H7 (cell line): Measurements from ENCODE around the gene HDC. TPM values are rescaled to one million over a fixed set of nuclear protein-coding genes. Genes with fewer than 3 reads are reported as not detected.

Experiments used
- DNase-seq: peaks from one replicate; pipeline ENCODE4 v3.0.0; 2012
- H3K27me3 ChIP-seq: 2 replicates; pipeline ENCODE4 v1.6.0; 2011; ENCODE audit warnings: mild to moderate bottlenecking, low read length; ENCODE audit not compliant: control insufficient read depth, insufficient read depth
- H3K36me3 ChIP-seq: replicated peaks from 2 replicates; pipeline ENCODE4 v1.5.1; 2011; ENCODE audit warnings: low read length; ENCODE audit not compliant: control insufficient read depth, insufficient read depth
- H3K4me3 ChIP-seq: 2 replicates; pipeline ENCODE4 v1.5.1; 2011; ENCODE audit warnings: low read depth, mild to moderate bottlenecking, control low read depth, low read length, moderate library complexity; ENCODE audit not compliant: insufficient read depth
- total RNA-seq: library from RNA; depleted of rRNA; stranded (reverse); fragments of >200 nt; shearing (Covaris generic); gene quantifications from 2 replicates; pipeline ENCODE4 v1.2.3, GENCODE V29; 2014; rRNA removed

Gene HDC
- total RNA-seq, 1 experiment from 2014 or later: not detected

GRCh38 chr15:50225057-50225456 lies 40.5 kb downstream of the HDC start:
- DNase-seq: no peak
- no peaks in the 10 kb centered on the region for H3K27me3 ChIP-seq
- no peak overlapping the region for H3K4me3 ChIP-seq
- no peaks in the 10 kb centered on the region for H3K36me3 ChIP-seq

DNA sequence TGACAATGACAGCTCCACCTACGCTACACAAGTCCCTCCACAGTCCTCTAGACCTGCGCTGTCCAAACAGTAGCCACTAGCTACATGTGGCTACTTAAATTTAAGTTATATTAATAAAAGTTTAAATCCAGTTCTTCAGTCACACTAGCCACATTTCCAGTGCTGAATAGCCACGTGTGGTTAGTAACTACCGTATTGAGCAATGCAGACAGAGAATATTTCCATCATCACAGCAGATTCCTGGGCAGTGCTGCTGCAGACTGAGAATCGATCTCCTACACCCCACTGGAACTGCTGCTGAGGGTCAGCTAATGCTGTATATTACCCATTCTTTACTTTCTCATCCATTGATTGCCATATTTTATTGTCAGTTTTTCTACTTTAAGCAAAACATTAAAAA lies 40.9 kb downstream of the HDC start:
- no peaks in the 10 kb centered on the region for H3K36me3 ChIP-seq
- H3K4me3 ChIP-seq: no peak overlapping the region
- H3K27me3 ChIP-seq: no peaks in the 10 kb centered on the region
- no peak for DNase-seq

DNA sequence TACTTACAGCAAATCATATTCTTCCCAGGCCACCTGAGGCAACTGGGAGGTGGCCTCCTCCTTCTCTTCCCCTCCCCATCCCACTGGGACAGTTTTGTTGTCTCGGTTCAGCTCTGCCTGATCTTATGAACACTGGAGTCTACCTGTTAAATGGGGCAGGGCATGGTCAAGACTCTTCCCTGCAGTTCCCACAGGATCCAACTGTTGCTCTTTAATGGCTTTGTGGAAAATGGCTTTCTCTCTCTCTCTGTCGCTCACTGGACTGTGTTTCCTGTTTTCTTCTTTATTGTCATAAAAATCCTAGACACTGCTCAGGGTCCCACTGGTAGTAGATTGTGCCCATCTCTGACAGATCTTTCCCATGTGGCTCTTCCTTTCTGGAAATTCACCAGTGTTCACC lies 43.3 kb downstream of the HDC start:
- Histone ChIP-seq H3K27me3 (no peaks in the 10 kb centered on the region), H3K4me3 (no peak overlapping the region)
- no peak for DNase-seq

DNA sequence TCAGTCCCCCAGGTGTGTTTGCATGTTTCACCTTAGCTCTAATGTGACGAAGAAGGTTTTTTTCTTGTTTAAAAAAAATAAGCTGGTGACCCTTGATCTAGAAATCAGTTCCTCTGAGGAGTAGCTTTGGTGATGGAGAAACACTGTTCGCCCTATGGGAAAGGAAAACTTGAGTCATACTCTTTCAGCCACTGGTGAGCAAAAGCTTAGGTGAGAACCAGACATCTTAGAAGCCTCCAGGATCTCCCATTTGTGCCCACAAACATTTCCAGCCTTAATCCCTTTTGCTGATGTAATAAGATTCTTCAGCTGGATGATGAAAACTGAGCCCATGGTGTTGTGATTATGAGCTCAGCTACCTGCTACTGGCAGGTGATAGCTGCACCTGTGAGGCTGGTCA lies 45.7 kb downstream of the HDC start:
- no peaks in the 10 kb centered on the region for H3K27me3 ChIP-seq
- DNase-seq: no peak
- H3K4me3 ChIP-seq: no peak overlapping the region
- no peaks in the 10 kb centered on the region for H3K36me3 ChIP-seq

More for the DNA sequence above, 43.3 kb downstream of the HDC start:
- H3K36me3 ChIP-seq: no peaks in the 10 kb centered on the region

DNA sequence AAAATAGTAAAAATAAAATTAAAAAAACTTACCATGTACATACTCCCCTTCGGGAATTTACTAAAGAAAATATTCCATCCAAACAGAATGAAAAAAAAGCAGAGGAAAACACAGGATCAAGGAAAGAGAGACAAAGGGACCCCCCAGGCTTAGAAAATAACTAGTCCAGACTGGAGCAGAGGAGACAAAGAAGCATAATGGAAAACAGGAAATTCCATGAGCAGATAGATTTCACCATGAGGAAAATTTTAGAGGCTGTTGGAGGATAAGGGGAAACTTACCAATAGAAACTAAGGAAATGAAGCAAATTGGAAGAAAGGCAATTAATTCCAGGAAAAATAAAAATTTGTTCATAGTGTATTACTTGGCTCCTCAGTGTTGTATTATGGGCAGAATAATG lies 46.8 kb downstream of the HDC start:
- no peak for DNase-seq
- H3K27me3 ChIP-seq: no peaks in the 10 kb centered on the region
- no peak overlapping the region for H3K4me3 ChIP-seq
- H3K36me3 ChIP-seq: no peaks in the 10 kb centered on the region

- H3K27me3 ChIP-seq: no peaks in the 10 kb centered on the region
- no peak for DNase-seq
- H3K36me3 ChIP-seq: no peaks in the 10 kb centered on the region
- H3K4me3 ChIP-seq: no peak overlapping the region
These were observed 47.2 kb downstream of the HDC start for GRCh38 chr15:50218291-50218690.

GRCh38 chr15:50210462-50211157 lies 54.9 kb downstream of the HDC start:
- Histone ChIP-seq H3K36me3 (no peaks in the 10 kb centered on the region), H3K4me3 (no peak overlapping the region), H3K27me3 (no peaks in the 10 kb centered on the region)
- no peak for DNase-seq

- no peak overlapping the region for H3K4me3 ChIP-seq
- no peaks in the 10 kb centered on the region for H3K27me3 ChIP-seq
- no peak for DNase-seq
- H3K36me3 ChIP-seq: no peaks in the 10 kb centered on the region
These were observed 55.7 kb downstream of the HDC start for GRCh38 chr15:50209809-50210208.

- Histone ChIP-seq H3K27me3 (no peaks in the 10 kb centered on the region), H3K4me3 (no peak overlapping the region), H3K36me3 (no peaks in the 10 kb centered on the region)
- no peak for DNase-seq
These were observed 59.5 kb downstream of the HDC start for GRCh38 chr15:50206020-50206419.

GRCh38 chr15:50202003-50202402 lies 63.5 kb downstream of the HDC start:
- Histone ChIP-seq H3K4me3 (no peak overlapping the region), H3K27me3 (no peaks in the 10 kb centered on the region), H3K36me3 (no peaks in the 10 kb centered on the region)
- no peak for DNase-seq

- DNase-seq: no peak
- H3K27me3 ChIP-seq: no peaks in the 10 kb centered on the region
- H3K4me3 ChIP-seq: no peak overlapping the region
- no peaks in the 10 kb centered on the region for H3K36me3 ChIP-seq
These were observed 72.5 kb downstream of the HDC start for GRCh38 chr15:50192926-50193620.

GRCh38 chr15:50192164-50192563 lies 73.4 kb downstream of the HDC start:
- H3K36me3 ChIP-seq: no peaks in the 10 kb centered on the region
- H3K27me3 ChIP-seq: no peaks in the 10 kb centered on the region

More at GRCh38 chr15:50192164-50192563, 73.4 kb downstream of the HDC start:
- no peak for DNase-seq
- no peak overlapping the region for H3K4me3 ChIP-seq

Other genes starting within 250 kb of the HDC start
- not detected in 2 replicates for gene ATP8B4, start 146.5 kb downstream of the HDC start, total RNA-seq
- gene SLC27A2, start 83.5 kb downstream of the HDC start, total RNA-seq: 1.1 and 1.6 TPM in 2 replicates
- 39.6 and 43.0 TPM in 2 replicates for gene GABPB1, start 89.5 kb upstream of the HDC start, total RNA-seq
- 58.6 and 71.0 TPM in 2 replicates for gene USP8, start 158.7 kb upstream of the HDC start, total RNA-seq